HL-60 (cell line): ENCODE measurements around the gene POLG.

Experiments
- POLR2AphosphoS5 ChIP-seq: IDR thresholded peaks from 2 replicates; pipeline ENCODE4 v1.6.1; 2012; ENCODE audit warnings: low read depth
- TF ChIP-seq, protein P1 (sequence below): IDR thresholded peaks from one replicate; pipeline ENCODE4 v1.5.1; 2011; ENCODE audit warnings: low read length, control low read depth, inconsistent platforms; ENCODE audit not compliant: insufficient read depth

- TF ChIP-seq, protein P1, sequence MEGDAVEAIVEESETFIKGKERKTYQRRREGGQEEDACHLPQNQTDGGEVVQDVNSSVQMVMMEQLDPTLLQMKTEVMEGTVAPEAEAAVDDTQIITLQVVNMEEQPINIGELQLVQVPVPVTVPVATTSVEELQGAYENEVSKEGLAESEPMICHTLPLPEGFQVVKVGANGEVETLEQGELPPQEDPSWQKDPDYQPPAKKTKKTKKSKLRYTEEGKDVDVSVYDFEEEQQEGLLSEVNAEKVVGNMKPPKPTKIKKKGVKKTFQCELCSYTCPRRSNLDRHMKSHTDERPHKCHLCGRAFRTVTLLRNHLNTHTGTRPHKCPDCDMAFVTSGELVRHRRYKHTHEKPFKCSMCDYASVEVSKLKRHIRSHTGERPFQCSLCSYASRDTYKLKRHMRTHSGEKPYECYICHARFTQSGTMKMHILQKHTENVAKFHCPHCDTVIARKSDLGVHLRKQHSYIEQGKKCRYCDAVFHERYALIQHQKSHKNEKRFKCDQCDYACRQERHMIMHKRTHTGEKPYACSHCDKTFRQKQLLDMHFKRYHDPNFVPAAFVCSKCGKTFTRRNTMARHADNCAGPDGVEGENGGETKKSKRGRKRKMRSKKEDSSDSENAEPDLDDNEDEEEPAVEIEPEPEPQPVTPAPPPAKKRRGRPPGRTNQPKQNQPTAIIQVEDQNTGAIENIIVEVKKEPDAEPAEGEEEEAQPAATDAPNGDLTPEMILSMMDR, result no peak
- TF ChIP-seq POLR2AphosphoS5, result no peak
Measured at GRCh38 chr15:89305395-89305794, 29.2 kb downstream of the POLG start.
